ENCODE measurements around the gene VCL. TPM values are rescaled to one million over a fixed set of nuclear protein-coding genes. Genes with fewer than 3 reads are reported as not detected.

Gene VCL
- total and polyA plus RNA-seq, 2 of the 8 experiments (the other 6 are each of a cell fraction or from before 2014, with no cell fraction given), result 119 to 377 TPM

GRCh38 chr10:74047304-74047703 is 49.4 kb downstream of the VCL start:
- peaks cover 0 to 5% (median 3%) of the 10 kb centered on the region in 4 experiments; a peak in 3 of 7 replicates for H3K4me1 ChIP-seq (replicated peaks in 1 of 4; ENCODE audit: control insufficient read depth in 3 of 4, insufficient read depth in 4 of 4, low read length in 3 of 4)
- CTCF ChIA-PET (ENCODE audit: partially characterized antibody), result interaction anchor here (0.5 to 1.4 kb wide), 3 partner anchors 34 to 160 kb away, joined by 3 to 5 read pairs (median 4); no protein-coding TSS in a partner anchor
- H3K27ac ChIP-seq (ENCODE audit: low read depth, low read length), result no peak overlapping the region
- peaks cover 3 to 91% of the 10 kb centered on the region in 2 experiments; a peak in 3 of 4 replicates for H3K79me2 ChIP-seq (ENCODE audit: control insufficient read depth in 1 of 2, insufficient read depth in 2 of 2, low read length in 2 of 2)
- H2BK120ac ChIP-seq (replicated peaks; ENCODE audit: low read depth, low read length), result no peak overlapping the region
- no peaks in the 10 kb centered on the region for H3K27me3 ChIP-seq (replicated peaks in 1 of 4; ENCODE audit: control insufficient read depth in 3 of 4, extremely low read depth in 1 of 4, insufficient read depth in 3 of 4, low read length in 3 of 4)
- no peak overlapping the region for H2BK5ac ChIP-seq (ENCODE audit: low read depth, low read length)
- H3K9ac ChIP-seq (replicated peaks in 1 of 4; ENCODE audit: extremely low read depth in 1 of 4, low read depth in 3 of 4, low read length in 3 of 4), result no peak overlapping the region
- peaks cover 7% of the 10 kb centered on the region; the same call in 1 of the 2 replicates for H3K79me1 ChIP-seq (ENCODE audit: low read depth, low read length)
- WGBS, 2 experiments (ENCODE audit: extremely low coverage in 1 of 2, insufficient coverage in 1 of 2, insufficient read length in 1 of 2, insufficient replicate concordance in 2 of 2, low coverage in 1 of 2, low lambda C conversion rate in 2 of 2, missing lambda C conversion rate in 1 of 2), result 91% methylated on average over 2 of the region's 2 CpGs; no CpG with 5 or more reads in 1 of the 2 experiments
- H2AFZ ChIP-seq (ENCODE audit: low read length), result no peak overlapping the region
- no peak overlapping the region for H2BK15ac ChIP-seq (ENCODE audit: low read length)
- no peak overlapping the region for H4K91ac ChIP-seq (replicated peaks; ENCODE audit: insufficient read length, low read length)
- no peak overlapping the region for H2BK20ac ChIP-seq (ENCODE audit: low read length)
- H3K23me2 ChIP-seq (ENCODE audit: low read depth, low read length), result no peaks in the 10 kb centered on the region
- peaks cover 0 to 34% (median 19%) of the 10 kb centered on the region in 4 experiments; a peak in 3 of 8 replicates for H3K36me3 ChIP-seq (ENCODE audit: control insufficient read depth in 2 of 4, insufficient read depth in 4 of 4, low read length in 3 of 4)
- no peak overlapping the region for H4K5ac ChIP-seq (ENCODE audit: insufficient read length, low read depth, low read length)
- no peak overlapping the region for H3K56ac ChIP-seq (replicated peaks; ENCODE audit: insufficient read length, low read depth, low read length)
- H3K4me2 ChIP-seq (ENCODE audit: insufficient read depth in 1 of 2, low read depth in 2 of 2, low read length in 2 of 2), result no peak overlapping the region
- no peak overlapping the region for H3K4me3 ChIP-seq (ENCODE audit: extremely low read depth in 1 of 4, insufficient read depth in 2 of 4, low read depth in 3 of 4, low read length in 4 of 4)
- no peak overlapping the region for H3K23ac ChIP-seq (ENCODE audit: insufficient read length)
- H3K9me3 ChIP-seq (ENCODE audit: insufficient read depth in 2 of 2, low read depth in 1 of 2, low read length in 1 of 2), result no peaks in the 10 kb centered on the region
- POLR2A ChIA-PET (ENCODE audit: partially characterized antibody), result interaction anchor here (0.7 kb wide), 3 partner anchors 12 to 97 kb away, joined by 3 read pairs; no protein-coding TSS in a partner anchor
- no peak overlapping the region for H2BK12ac ChIP-seq (ENCODE audit: low read depth, low read length)
- no peak for DNase-seq (ENCODE audit: low read depth in 1 of 2, low spot score in 2 of 2)
- H3K4ac ChIP-seq (replicated peaks; ENCODE audit: insufficient read length, low read depth, low read length), result no peak overlapping the region
- no peak overlapping the region for H3K14ac ChIP-seq (ENCODE audit: insufficient read length)
- peaks cover 2 to 10% of the 10 kb centered on the region in 2 experiments for H4K20me1 ChIP-seq (replicated peaks in 1 of 2; ENCODE audit: control insufficient read depth in 1 of 2, insufficient read depth in 2 of 2, low read length in 2 of 2)
- TF ChIP-seq ZNF274 (IDR thresholded peaks at IDR 0.05; ENCODE audit: borderline replicate concordance, extremely low read depth, low read length) (no peak), KDM5A (IDR thresholded peaks at IDR 0.05; ENCODE audit: low read length) (no peak), POLR2AphosphoS5 (IDR thresholded peaks at IDR 0.05; ENCODE audit: low read depth, low read length) (no peak), CBX8 (IDR thresholded peaks at IDR 0.05; ENCODE audit: borderline replicate concordance, low read depth, low read length) (no peak), EGR1 (IDR thresholded peaks at IDR 0.05; ENCODE audit: borderline replicate concordance, low read depth, low read length) (no peak), SP2 (IDR thresholded peaks at IDR 0.05; ENCODE audit: low read length) (no peak), CTCF (IDR thresholded peaks at IDR 0.05; ENCODE audit: control extremely low read depth in 1 of 3, insufficient read depth in 1 of 3, low read depth in 1 of 3, low read length in 3 of 3) (no peak), POU5F1 (IDR thresholded peaks at IDR 0.05; ENCODE audit: low read depth, low read length) (no peak)
- H3K18ac ChIP-seq (ENCODE audit: extremely low read depth, low read length), result no peak overlapping the region
- no peak overlapping the region for H4K8ac ChIP-seq (ENCODE audit: extremely low read depth, insufficient read depth, low read length)
- H2AK5ac ChIP-seq (ENCODE audit: low read depth, low read length), result no peak overlapping the region
- no peak for FAIRE-seq

Measured in H1 (cell line).